ENCODE measurements around the gene RBBP4.

RBBP4 gene

GRCh38 chr1:32650752-32651460, at the start of gene RBBP4 (continued):
- TF ChIP-seq KLF9 (tag by site-specific recombination; IDR thresholded peaks at IDR 0.05; ENCODE audit: low read depth) (peak; percentile 75), PRDM10 (tag by site-specific recombination; IDR thresholded peaks at IDR 0.05) (peak; percentile 47; the same call in 1 of the 2 replicates), SP2 (tag by site-specific recombination; IDR thresholded peaks at IDR 0.05) (peak; percentile 98), ZNF777 (tag by site-specific recombination; IDR thresholded peaks at IDR 0.05; ENCODE audit: borderline replicate concordance) (no peak), ZNF394 (tag by site-specific recombination; IDR thresholded peaks at IDR 0.05; ENCODE audit: borderline replicate concordance) (peak; percentile 92), ZNF629 (tag by site-specific recombination; IDR thresholded peaks at IDR 0.05) (peak; percentile 31), MEIS1 (CRISPR knock-in tag; IDR thresholded peaks at IDR 0.05; ENCODE audit: borderline replicate concordance) (peak; percentile 60; the same call in 1 of the 2 replicates), KLF16 (tag by site-specific recombination; IDR thresholded peaks at IDR 0.05) (peak; percentile 58; the same call in 1 of the 2 replicates), ZNF2 (tag by site-specific recombination; IDR thresholded peaks at IDR 0.05) (peak; percentile 29; the same call in 1 of the 2 replicates), ZNF423 (tag by site-specific recombination; IDR thresholded peaks at IDR 0.05) (peak; percentile 79), YY2 (tag by site-specific recombination; IDR thresholded peaks at IDR 0.05) (peak; percentile 70; the same call in 1 of the 2 replicates), GLIS2 (tag by site-specific recombination; IDR thresholded peaks at IDR 0.05) (peak; percentile 100), YY1 (tag by site-specific recombination; IDR thresholded peaks at IDR 0.05) (peak; percentile 78), KLF10 (tag by site-specific recombination; IDR thresholded peaks at IDR 0.05) (peak; percentile 62; the same call in 1 of the 2 replicates), ZNF404 (tag by site-specific recombination; IDR thresholded peaks at IDR 0.05) (no peak), PBX3 (CRISPR knock-in tag; IDR thresholded peaks at IDR 0.05) (peak; percentile 98), ZNF610 (tag by site-specific recombination; IDR thresholded peaks at IDR 0.05; ENCODE audit: borderline replicate concordance) (0 out of 2 replicates have a peak, but pooled peaks have one; percentile 19), ZNF114 (tag by site-specific recombination; IDR thresholded peaks at IDR 0.05) (no peak), ZEB2 (tag by site-specific recombination; IDR thresholded peaks at IDR 0.05) (peak; percentile 95), ZSCAN30 (tag by site-specific recombination; IDR thresholded peaks at IDR 0.05) (peak; percentile 30)
- TF ChIP-seq, protein P1, sequence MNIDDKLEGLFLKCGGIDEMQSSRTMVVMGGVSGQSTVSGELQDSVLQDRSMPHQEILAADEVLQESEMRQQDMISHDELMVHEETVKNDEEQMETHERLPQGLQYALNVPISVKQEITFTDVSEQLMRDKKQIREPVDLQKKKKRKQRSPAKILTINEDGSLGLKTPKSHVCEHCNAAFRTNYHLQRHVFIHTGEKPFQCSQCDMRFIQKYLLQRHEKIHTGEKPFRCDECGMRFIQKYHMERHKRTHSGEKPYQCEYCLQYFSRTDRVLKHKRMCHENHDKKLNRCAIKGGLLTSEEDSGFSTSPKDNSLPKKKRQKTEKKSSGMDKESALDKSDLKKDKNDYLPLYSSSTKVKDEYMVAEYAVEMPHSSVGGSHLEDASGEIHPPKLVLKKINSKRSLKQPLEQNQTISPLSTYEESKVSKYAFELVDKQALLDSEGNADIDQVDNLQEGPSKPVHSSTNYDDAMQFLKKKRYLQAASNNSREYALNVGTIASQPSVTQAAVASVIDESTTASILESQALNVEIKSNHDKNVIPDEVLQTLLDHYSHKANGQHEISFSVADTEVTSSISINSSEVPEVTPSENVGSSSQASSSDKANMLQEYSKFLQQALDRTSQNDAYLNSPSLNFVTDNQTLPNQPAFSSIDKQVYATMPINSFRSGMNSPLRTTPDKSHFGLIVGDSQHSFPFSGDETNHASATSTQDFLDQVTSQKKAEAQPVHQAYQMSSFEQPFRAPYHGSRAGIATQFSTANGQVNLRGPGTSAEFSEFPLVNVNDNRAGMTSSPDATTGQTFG (tag by site-specific recombination; IDR thresholded peaks at IDR 0.05; ENCODE audit: borderline replicate concordance) = no peak
- TF ChIP-seq, protein P2, sequence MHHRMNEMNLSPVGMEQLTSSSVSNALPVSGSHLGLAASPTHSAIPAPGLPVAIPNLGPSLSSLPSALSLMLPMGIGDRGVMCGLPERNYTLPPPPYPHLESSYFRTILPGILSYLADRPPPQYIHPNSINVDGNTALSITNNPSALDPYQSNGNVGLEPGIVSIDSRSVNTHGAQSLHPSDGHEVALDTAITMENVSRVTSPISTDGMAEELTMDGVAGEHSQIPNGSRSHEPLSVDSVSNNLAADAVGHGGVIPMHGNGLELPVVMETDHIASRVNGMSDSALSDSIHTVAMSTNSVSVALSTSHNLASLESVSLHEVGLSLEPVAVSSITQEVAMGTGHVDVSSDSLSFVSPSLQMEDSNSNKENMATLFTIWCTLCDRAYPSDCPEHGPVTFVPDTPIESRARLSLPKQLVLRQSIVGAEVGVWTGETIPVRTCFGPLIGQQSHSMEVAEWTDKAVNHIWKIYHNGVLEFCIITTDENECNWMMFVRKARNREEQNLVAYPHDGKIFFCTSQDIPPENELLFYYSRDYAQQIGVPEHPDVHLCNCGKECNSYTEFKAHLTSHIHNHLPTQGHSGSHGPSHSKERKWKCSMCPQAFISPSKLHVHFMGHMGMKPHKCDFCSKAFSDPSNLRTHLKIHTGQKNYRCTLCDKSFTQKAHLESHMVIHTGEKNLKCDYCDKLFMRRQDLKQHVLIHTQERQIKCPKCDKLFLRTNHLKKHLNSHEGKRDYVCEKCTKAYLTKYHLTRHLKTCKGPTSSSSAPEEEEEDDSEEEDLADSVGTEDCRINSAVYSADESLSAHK (tag by site-specific recombination; IDR thresholded peaks at IDR 0.05) = peak; percentile 29; the same call in 1 of the 2 replicates
- TF ChIP-seq, protein P3, sequence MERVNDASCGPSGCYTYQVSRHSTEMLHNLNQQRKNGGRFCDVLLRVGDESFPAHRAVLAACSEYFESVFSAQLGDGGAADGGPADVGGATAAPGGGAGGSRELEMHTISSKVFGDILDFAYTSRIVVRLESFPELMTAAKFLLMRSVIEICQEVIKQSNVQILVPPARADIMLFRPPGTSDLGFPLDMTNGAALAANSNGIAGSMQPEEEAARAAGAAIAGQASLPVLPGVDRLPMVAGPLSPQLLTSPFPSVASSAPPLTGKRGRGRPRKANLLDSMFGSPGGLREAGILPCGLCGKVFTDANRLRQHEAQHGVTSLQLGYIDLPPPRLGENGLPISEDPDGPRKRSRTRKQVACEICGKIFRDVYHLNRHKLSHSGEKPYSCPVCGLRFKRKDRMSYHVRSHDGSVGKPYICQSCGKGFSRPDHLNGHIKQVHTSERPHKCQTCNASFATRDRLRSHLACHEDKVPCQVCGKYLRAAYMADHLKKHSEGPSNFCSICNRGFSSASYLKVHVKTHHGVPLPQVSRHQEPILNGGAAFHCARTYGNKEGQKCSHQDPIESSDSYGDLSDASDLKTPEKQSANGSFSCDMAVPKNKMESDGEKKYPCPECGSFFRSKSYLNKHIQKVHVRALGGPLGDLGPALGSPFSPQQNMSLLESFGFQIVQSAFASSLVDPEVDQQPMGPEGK (tag by site-specific recombination; IDR thresholded peaks at IDR 0.05) = peak; percentile 100
- TF ChIP-seq, protein P4, sequence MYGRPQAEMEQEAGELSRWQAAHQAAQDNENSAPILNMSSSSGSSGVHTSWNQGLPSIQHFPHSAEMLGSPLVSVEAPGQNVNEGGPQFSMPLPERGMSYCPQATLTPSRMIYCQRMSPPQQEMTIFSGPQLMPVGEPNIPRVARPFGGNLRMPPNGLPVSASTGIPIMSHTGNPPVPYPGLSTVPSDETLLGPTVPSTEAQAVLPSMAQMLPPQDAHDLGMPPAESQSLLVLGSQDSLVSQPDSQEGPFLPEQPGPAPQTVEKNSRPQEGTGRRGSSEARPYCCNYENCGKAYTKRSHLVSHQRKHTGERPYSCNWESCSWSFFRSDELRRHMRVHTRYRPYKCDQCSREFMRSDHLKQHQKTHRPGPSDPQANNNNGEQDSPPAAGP (tag by site-specific recombination; IDR thresholded peaks at IDR 0.05) = 0 out of 2 replicates have a peak, but pooled peaks have one; percentile 45

Measured in HEK293 (cell line).